GM21619 (cell line): ENCODE measurements around the gene CAST.
"Not testable (repeated sequence)": the region's sequence is repeated elsewhere in the genome, so short reads cannot be mapped to it uniquely, and the experiment has no call there.

ENCODE experiments used
- ATAC-seq: cut with Tn5 transposase; IDR thresholded peaks from one replicate; pipeline ENCODE4 v1.9.1; 2021; ENCODE audit not compliant: unreplicated experiment

Gene CAST

DNA sequence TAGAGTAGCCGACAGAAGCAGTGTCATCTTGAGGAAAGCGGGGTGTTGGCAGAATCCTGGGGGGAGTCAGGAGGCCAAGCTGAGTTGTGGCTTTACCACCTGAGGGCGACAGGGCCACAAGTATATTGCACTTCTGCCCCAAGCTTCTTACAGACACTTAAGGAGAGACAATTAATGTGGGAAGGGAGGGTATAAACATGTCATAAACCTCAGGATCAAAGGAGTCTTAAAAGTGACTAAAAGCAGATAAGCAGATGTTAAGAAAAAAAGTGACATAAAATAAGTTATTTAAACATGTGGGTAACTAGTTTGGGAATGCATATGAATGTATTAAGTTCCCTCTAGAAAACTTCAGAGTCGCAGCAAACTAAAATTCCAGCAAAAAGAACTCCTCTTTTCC lies 81.6 kb downstream of the CAST start:
- ATAC-seq = no peak

DNA sequence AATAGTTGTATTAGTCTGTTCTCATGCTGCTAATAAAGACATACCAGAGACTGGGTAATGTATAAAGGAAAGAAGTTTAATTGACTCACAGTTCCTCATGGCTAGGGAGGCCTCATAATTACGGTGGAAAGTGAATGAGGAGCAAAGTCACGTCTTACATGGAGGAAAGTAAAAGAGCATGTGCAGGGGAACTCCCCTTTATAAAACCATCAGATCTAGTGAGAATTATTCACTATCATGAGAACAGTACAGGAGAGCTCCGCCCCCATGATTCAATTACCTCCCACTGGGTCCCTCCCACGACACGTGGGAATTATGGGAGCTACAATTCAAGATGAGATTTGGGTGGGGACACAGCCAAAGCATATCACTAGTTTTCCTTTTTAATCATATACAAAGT lies 82.0 kb downstream of the CAST start:
- not testable (repeated sequence) for ATAC-seq

DNA sequence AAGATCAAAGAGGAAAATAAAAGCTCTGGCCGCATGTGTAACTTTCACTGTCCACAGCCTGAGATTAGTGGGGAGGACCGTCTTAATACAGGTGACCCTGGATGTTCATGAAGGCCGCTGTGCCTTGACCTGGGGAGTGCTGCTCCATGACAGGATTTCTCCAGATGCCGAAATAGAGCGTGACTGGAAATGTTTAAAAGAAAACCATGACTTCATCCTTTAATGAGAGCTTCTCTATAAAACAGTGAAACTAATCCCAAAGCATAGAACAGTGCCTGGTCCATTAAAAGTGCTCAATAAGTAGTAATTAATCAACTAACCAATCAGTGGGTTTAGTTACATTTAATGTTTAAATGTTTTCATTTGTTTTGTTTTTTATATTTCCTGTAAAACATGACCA lies 82.8 kb downstream of the CAST start:
- no peak for ATAC-seq

GRCh38 chr5:96745844-96746531 lies 83.8 kb downstream of the CAST start:
- ATAC-seq = no peak

DNA sequence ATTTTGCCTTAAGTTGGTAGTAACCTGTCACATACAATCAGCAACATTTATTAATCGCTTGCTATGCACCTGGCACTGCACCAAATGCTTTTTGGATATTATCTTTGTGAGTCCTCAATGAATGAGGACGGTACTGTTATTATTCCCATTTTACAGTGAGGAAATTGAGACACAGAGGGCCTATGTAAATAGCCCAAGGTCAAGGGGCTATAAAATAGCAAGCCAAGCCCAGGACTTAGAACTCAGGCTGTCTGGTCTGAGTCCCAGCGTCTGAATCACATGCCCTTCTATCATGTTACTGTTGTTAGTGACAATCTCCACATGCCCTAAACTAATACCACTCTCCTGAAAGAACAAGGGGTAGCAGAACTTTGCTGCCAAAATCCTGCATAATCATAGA lies 85.5 kb downstream of the CAST start:
- no peak for ATAC-seq

- ATAC-seq = no peak
These were observed 88.1 kb downstream of the CAST start for GRCh38 chr5:96750110-96750822.

- ATAC-seq = no peak
These were observed 89.3 kb downstream of the CAST start for GRCh38 chr5:96751203-96752169.

GRCh38 chr5:96752341-96753016 lies 90.3 kb downstream of the CAST start:
- ATAC-seq = no peak

- ATAC-seq = no peak
These were observed 90.8 kb downstream of the CAST start for GRCh38 chr5:96753017-96753397.

DNA sequence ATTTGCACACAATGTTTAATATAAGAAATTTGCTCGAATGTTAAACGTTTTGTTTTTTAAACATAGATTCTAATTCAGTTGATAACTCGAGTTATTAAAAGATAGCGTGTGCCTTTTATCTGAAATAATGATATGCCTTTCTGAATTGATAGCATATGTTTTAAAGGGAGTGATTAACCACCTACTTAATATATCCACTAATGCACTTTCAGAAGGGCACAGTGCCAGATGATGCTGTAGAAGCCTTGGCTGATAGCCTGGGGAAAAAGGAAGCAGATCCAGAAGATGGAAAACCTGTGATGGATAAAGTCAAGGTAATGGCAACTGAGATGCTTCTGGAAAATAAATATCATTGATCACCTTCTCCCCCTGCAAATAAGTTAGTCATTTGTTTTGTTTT lies 91.7 kb downstream of the CAST start:
- ATAC-seq = no peak

GRCh38 chr5:96755851-96756250 lies 93.7 kb downstream of the CAST start:
- ATAC-seq = no peak

- ATAC-seq = no peak
These were observed 94.8 kb downstream of the CAST start for GRCh38 chr5:96756985-96757384.

- ATAC-seq = no peak
These were observed 96.4 kb downstream of the CAST start for GRCh38 chr5:96758621-96759020.

DNA sequence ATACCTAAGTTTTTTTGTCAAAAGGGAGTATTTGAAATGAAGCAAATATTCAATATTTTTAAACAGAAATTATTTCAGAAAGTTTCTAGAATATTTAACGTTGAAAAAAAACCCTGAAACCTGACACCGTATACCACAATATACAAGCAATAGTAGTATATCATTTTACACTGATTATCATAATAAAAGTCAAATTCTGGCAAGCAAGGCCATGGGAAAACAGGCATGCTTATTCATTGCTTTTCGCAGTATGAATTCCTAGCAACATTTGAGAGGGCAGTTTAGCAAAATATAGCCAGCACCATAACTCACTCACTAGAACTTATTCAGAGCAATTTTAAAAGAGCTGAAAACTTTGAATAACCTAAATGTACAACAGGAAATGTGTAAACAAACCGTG lies 99.4 kb downstream of the CAST start:
- no peak for ATAC-seq

DNA sequence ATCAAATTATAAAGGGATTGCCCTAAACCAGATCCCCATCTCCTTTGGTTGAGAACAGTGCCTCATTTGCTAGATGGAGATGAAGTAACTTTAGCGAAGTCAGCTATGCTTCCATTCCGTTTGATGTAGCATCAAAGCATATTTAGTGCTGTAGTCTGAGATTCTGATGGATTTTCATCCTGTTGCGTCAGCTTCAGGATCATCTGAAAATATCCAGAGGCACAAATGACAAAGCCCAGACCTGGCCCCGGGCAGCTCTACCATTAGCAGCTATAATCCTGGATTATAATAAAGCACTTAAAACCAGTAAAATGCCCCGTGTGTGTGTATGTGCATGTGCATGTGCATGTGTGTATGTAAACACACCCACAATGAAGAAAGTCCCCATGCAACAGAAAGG lies 100.8 kb downstream of the CAST start:
- ATAC-seq = no peak

GRCh38 chr5:96765043-96765442 lies 102.9 kb downstream of the CAST start:
- no peak for ATAC-seq

- ATAC-seq = no peak
These were observed 106.6 kb downstream of the CAST start for GRCh38 chr5:96768708-96769251.

DNA sequence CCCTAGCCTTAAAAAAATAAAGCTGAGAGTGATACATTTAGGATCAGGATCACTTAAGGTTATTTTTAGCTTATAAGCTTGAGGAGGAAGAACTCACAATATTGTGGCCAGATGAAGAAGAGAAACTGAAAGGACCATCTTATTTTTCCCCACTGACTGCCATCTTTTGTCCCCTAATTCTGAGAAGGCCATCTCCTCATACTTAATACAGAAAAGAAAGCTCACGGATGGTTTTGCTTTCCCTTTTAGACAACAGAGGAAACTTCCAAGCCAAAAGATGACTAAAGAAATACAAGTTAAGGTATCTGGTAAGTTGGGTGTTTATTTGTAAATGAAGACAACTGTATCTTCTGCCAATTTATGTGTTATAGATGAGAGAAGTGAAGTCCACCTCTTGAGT lies 109.2 kb downstream of the CAST start:
- no peak for ATAC-seq

DNA sequence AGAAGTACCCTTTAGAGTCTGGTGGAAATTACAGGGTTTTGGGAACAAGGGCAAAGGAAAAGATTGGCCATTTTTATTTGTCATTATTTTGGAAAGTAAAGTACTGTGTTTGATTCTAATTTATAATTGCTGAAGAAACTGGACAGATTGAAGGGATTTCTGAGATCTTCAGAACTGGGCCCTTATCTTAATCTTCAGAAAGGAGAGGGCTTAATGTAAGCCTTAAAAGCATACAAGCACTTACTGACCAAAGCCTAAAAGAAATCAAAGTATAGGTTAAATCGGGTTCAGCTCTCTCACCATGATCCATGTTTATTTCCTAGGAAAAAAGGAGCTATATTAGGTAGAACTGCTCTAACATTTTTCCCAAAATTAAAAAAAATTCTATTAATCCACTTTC lies 109.9 kb downstream of the CAST start:
- no peak for ATAC-seq

- ATAC-seq = no peak
These were observed 110.4 kb downstream of the CAST start for GRCh38 chr5:96772542-96772941.

- no peak for ATAC-seq
These were observed 112.9 kb downstream of the CAST start for GRCh38 chr5:96775050-96775449.
